Kidney (tissue), 14 donors: ENCODE measurements around the gene PROX2. TPM values are rescaled to one million over a fixed set of nuclear protein-coding genes. Genes with fewer than 3 reads are reported as not detected.

Experiments used
- DNase-seq, 5 donors: peaks; one replicate each; pipeline ENCODE4 v3.0.0-alpha.2; 2013 to 2020
- FAIRE-seq: peaks from 2 replicates; lab custom pipeline; 2012; peaks lifted over from hg19 to GRCh38; lab: Jason Lieb, UNC
- H3K27ac ChIP-seq, 2 donors: one replicate each; pipeline ENCODE4 v1.7.0; 2013; ENCODE audit warnings: low read depth in 2 of 2, low read length in 2 of 2, inconsistent platforms in 1 of 2
- H3K27me3 ChIP-seq: one replicate; pipeline ENCODE4 v1.7.1; 2013; ENCODE audit warnings: low read length, inconsistent platforms; ENCODE audit not compliant: control insufficient read depth, insufficient read depth
- H3K36me3 ChIP-seq, 3 donors: one replicate each; pipeline versions ENCODE4 v1.7.0 to v1.7.1; 2013; ENCODE audit warnings: low read length in 3 of 3, control low read depth in 1 of 3, inconsistent platforms in 1 of 3; ENCODE audit not compliant: insufficient read depth in 3 of 3, control insufficient read depth in 2 of 3
- H3K4me1 ChIP-seq, 3 donors: one replicate each; pipeline versions ENCODE4 v1.7.0 to v1.7.1; 2013; ENCODE audit warnings: low read length in 3 of 3, inconsistent platforms in 1 of 3, low read depth in 1 of 3; ENCODE audit not compliant: control insufficient read depth in 2 of 3, insufficient read depth in 2 of 3
- H3K4me3 ChIP-seq, 3 donors: one replicate each; pipeline versions ENCODE4 v1.7.0 to v1.8.1; 2013; ENCODE audit warnings: low read length in 3 of 3, control low read depth in 1 of 3, inconsistent platforms in 1 of 3
- H3K9ac ChIP-seq, 3 donors: one replicate each; pipeline versions ENCODE4 v1.7.0 to v1.7.1; 2013; ENCODE audit warnings: low read length in 3 of 3, control low read depth in 1 of 3, inconsistent platforms in 1 of 3
- H3K9me3 ChIP-seq, 3 donors: one replicate each; pipeline versions ENCODE4 v1.7.0 to v1.7.1; 2013; ENCODE audit warnings: low read length in 3 of 3, control low read depth in 1 of 3, inconsistent platforms in 1 of 3; ENCODE audit not compliant: control insufficient read depth in 2 of 3, insufficient read depth in 1 of 3
- intact Hi-C: fragments of 100-400 bp; cut with DNase I; formaldehyde crosslinking; loops from one replicate; pipeline ENCODE4 v1.11.1; 2022
- polyA plus RNA-seq: library from polyadenylated mRNA; stranded (reverse); fragments of 350-450 nt; fragmentation: Illumina TruSeq; extraction: RNeasy Lipid Tissue Mini Kit (QIAGEN cat#74804); gene quantifications from one replicate; pipeline ENCODE4 v1.2.3, GENCODE V29; 2014; ENCODE audit warnings: low read depth, low replicate concordance; ENCODE audit not compliant: insufficient read depth
- total RNA-seq: library from RNA; stranded (reverse); fragmentation: NEBNext Ultra II Directional; extraction: Animal tissue kit (Norgen Biotek cat#: 25700); gene quantifications from one replicate; pipeline ENCODE4 v1.2.1, GENCODE V29; 2021
- TF ChIP-seq, protein P1 (sequence below): IDR thresholded peaks from 3 replicates; pipeline ENCODE4 v1.5.1; 2012; ENCODE audit warnings: mild to moderate bottlenecking, moderate library complexity, borderline replicate concordance; ENCODE audit not compliant: insufficient read depth; ENCODE audit errors: extremely low read depth
- donor health status: control.
- donor health status: control.
- donor health status: control.
- donor health status: control.
- donor health status: control.
- donor health status: DM: yes; HTN: yes; CAD: no.
- donor health status: Normal renal cell carcinoma (clear cell type).

PROX2 gene
- total and polyA plus RNA-seq, 2 donors from 2014 or later, result not detected

DNA sequence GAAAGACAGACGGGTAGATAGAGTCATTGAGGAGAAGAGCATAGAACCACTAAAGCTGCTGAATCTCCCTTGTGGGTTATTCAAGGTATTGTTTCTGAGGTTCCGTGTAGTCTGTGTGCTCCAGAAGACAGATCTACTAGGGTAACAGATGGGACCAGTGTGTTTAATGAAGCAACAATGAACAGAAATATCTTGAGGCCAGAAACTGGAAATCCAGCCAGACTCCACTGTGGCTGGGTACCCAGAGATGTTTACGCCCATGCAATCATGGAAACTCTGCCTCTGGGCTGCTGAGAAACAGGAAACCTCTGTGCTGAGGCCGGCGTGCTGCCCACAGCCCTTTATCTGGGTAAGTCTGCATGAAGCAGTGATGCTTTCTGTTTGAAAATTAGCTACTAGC lies 8.3 kb downstream of the PROX2 start:
- Histone ChIP-seq H3K9ac (no peak overlapping the region), H3K4me3 (no peak overlapping the region), H3K4me1 (no peaks in the 10 kb centered on the region), H3K27me3 (no peaks in the 10 kb centered on the region), H3K27ac (no peak overlapping the region), H3K9me3 (no peaks in the 10 kb centered on the region), H3K36me3 (no peaks in the 10 kb centered on the region)
- DNase-seq (no peak), FAIRE-seq (no peak)
- TF ChIP-seq, protein P1, sequence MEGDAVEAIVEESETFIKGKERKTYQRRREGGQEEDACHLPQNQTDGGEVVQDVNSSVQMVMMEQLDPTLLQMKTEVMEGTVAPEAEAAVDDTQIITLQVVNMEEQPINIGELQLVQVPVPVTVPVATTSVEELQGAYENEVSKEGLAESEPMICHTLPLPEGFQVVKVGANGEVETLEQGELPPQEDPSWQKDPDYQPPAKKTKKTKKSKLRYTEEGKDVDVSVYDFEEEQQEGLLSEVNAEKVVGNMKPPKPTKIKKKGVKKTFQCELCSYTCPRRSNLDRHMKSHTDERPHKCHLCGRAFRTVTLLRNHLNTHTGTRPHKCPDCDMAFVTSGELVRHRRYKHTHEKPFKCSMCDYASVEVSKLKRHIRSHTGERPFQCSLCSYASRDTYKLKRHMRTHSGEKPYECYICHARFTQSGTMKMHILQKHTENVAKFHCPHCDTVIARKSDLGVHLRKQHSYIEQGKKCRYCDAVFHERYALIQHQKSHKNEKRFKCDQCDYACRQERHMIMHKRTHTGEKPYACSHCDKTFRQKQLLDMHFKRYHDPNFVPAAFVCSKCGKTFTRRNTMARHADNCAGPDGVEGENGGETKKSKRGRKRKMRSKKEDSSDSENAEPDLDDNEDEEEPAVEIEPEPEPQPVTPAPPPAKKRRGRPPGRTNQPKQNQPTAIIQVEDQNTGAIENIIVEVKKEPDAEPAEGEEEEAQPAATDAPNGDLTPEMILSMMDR, result no peak
- intact Hi-C loops, result no loop called here

DNA sequence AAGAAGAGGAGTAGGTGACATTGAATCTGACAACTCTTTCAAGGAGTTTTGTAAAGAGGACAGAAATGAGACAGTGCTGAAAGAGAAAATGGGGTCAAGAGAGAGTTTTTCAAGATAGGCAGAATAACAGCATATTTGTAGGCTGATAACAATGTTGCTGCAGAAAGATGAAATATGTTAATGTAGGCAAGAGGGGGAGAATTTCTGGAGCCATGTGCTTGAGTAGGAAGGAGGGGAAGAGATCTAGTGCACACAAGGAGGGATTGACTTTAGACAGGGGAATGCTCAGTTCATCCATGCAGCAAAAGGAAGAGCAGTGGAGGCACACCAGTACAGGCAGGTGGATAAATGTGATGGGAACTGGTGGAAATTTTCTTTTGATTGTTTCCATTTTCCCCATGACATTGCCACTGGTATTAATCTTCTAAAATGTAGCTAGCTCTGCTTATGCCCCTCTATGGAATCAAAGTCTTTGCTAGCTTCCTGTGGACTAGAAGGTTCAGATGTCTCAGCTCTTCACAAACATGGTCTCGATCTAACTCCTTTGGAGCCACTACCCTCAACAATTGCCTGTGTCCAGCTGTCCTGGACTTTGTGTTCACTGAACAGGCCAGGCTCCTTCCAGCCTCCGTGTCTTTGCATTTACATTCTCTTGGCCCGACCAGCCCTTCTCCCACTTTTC lies 9.1 kb downstream of the PROX2 start:
- no peaks in the 10 kb centered on the region for H3K27me3 ChIP-seq
- intact Hi-C loops, result no loop called here
- no peak overlapping the region for H3K4me3 ChIP-seq
- H3K4me1 ChIP-seq, result no peaks in the 10 kb centered on the region
- DNase-seq (no peak), FAIRE-seq (no peak)
- H3K9ac ChIP-seq, result no peak overlapping the region
- no peaks in the 10 kb centered on the region for H3K9me3 ChIP-seq
- no peak overlapping the region for H3K27ac ChIP-seq
- no peaks in the 10 kb centered on the region for H3K36me3 ChIP-seq
- TF ChIP-seq, protein P1, result no peak

DNA sequence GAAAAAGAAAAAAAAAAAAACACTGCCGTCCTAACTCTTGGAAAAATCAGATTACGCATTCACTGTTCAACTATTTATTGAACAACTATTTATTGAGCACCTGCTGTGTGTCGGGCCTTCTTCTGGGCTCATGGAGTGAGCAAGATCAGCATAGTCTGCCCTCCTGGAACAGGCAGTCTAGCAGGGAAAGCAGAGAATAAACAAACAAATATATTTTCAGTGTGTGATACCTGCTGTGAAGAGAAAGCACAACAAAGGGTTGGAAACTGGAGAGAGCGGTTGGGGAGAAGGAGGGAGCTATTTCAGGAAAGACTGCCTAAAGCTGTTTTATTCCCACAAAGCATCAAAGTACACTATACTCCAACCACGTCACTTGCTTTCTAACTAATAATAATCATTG lies 10.8 kb downstream of the PROX2 start:
- no peaks in the 10 kb centered on the region for H3K9me3 ChIP-seq
- no peaks in the 10 kb centered on the region for H3K36me3 ChIP-seq
- FAIRE-seq (no peak), DNase-seq (no peak)
- intact Hi-C loops, result no loop called here
- H3K9ac ChIP-seq, result no peak overlapping the region
- H3K27ac ChIP-seq, result no peak overlapping the region
- no peak overlapping the region for H3K4me3 ChIP-seq
- no peaks in the 10 kb centered on the region for H3K27me3 ChIP-seq
- H3K4me1 ChIP-seq, result no peaks in the 10 kb centered on the region
- TF ChIP-seq, protein P1, result no peak
